ENCODE results near the gene TEDC1.

DNA sequence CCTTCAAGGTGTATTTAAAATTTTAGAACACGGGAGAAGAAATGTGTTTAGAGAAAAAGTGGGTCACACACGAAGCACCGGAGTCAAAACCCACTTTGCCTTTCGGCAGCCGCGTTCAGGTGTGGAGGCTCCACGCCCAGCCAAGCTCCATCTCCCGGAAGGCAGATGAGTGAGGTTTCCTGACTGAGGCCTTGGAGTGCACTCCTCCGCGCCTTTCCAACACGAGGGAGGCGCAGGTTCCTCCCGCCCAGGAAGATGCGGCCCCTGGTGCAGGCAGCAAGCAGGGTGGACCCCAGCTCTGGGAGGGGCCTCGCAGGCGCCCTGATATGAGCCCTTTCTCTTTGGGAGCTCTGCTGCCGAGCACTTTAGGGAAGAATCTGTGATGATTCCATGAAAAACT is 48.9 kb upstream of the TEDC1 start:
- TF ChIP-seq, protein P1, sequence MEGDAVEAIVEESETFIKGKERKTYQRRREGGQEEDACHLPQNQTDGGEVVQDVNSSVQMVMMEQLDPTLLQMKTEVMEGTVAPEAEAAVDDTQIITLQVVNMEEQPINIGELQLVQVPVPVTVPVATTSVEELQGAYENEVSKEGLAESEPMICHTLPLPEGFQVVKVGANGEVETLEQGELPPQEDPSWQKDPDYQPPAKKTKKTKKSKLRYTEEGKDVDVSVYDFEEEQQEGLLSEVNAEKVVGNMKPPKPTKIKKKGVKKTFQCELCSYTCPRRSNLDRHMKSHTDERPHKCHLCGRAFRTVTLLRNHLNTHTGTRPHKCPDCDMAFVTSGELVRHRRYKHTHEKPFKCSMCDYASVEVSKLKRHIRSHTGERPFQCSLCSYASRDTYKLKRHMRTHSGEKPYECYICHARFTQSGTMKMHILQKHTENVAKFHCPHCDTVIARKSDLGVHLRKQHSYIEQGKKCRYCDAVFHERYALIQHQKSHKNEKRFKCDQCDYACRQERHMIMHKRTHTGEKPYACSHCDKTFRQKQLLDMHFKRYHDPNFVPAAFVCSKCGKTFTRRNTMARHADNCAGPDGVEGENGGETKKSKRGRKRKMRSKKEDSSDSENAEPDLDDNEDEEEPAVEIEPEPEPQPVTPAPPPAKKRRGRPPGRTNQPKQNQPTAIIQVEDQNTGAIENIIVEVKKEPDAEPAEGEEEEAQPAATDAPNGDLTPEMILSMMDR (IDR thresholded peaks at IDR 0.05) = no peak
- TF ChIP-seq EP300 (IDR thresholded peaks at IDR 0.05) = no peak
